Femur (tissue), 1 donor: ENCODE data around the gene ZEB1.
A peak's percentile ranks its signal among the peaks of the same experiment; 100 is the strongest.
"Not testable (repeated sequence)": the region's sequence is repeated elsewhere in the genome, so short reads cannot be mapped to it uniquely, and the experiment has no call there.

Experiments
- DNase-seq: peaks from one replicate; pipeline ENCODE4 v3.0.0-alpha.2; 2017

The ZEB1 gene

DNA sequence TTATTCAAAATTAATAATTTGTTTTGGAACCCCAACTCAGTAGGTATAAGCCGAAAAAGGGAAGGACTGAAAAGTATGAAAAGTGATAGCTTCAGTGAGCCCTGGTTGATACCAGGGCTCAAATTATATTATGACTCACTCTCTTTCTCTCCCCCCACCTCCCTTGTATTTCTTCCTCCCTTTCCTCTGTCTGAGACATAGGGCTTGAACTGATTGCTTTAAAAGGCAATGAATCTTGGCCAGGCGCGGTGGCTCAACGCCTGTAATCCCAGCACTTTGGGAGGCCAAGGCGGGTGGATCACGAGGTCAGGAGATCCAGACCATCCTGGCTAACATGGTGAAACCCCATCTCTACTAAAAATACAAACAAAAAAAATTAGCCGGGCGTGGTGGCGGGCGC is 108.3 kb downstream of the ZEB1 start:
- DNase-seq, result not testable (repeated sequence)

DNA sequence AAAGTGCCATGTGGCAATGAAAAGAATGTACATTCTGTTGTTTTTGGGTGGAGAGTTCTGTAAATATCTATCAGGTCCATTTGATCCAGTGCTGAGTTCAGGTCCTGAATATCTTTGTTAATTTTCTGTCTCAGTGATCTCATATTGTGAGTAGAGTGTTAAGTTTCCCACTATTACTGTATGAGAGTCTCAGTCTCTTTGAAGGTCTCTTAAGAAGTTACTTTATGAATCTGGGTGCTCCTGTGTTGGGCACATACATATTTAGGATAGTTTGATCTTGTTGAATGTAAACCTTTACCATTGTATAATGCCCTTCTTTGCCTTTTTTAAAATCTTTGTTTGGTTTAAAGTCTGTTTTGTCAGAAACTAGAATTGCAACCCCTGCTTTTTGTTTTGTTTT is 109.5 kb downstream of the ZEB1 start:
- not testable (repeated sequence) for DNase-seq

DNA sequence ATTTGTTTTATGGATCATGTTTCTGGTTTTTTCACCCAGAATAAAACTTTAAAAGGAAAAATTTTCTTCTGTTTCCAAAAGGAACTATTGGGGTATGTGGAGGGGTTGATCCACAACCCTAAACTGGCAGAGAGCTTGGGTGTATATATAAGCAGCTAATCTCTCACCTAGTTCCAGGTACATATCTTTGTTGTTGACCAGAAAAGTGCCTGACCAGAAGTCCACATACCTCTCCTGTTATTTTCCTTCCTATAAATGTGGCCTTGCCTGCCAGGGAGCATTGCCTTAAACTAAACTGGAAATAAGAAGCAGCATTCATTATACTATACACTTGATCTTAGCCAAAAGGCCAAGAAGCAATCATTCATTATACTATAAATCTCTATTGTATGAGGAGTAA is 112.0 kb downstream of the ZEB1 start:
- no peak for DNase-seq

DNA sequence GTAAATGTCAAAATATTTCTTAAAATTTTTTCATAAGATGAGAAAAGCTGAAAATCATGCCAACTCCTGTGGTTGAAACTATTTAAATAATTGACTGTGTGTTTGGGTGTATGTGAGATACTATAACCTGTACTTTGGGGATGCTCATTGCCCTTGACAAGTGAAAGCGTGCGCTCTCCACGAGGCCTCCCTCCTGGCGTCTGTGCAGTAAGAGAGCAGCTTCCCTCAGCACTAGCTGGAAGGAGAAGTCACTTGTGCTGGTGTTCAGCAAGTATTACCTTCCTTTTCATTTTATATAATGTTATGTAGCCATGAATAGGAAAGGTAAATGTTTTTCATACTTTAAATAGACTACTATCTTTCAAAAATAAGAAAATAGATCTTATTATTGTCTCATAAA is 118.9 kb downstream of the ZEB1 start:
- no peak for DNase-seq

DNA sequence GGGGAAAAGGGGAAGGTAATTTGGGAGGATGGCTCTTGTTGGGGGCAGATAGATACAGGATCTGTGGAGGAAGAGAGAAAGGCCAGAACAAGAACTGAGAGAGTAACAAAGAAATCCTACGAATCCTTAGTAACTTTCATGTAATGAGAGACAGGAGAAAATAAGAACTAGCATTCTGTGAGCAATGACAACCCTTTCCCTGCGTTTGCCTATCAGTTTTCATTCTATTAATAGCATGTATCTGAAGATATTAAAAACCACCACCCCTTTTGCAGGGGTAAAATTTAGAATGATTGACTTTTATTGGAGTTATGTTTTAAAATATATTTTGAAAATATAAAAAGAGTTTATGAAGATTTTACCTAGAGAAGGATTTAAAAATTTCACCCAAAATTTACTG is 132.8 kb downstream of the ZEB1 start:
- DNase-seq, result no peak

DNA sequence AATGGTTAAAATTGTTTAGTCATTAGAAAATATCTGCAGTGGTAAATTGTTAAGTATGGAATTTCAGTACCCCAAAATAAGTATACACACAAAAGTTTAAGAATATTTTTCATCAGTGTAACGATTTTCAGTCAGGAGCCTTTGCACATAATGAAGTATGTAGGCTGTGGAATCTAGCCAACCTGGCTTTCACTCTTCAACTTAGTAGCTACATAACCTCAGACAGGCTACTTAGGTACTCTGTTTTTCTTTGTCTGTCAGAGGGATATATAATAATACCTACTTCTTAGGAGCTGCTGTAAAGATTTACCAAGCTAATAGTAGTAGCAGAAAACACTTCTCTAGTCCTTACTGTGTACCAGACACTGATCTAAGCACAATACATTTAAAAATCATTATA is 137.5 kb downstream of the ZEB1 start:
- no peak for DNase-seq

DNA sequence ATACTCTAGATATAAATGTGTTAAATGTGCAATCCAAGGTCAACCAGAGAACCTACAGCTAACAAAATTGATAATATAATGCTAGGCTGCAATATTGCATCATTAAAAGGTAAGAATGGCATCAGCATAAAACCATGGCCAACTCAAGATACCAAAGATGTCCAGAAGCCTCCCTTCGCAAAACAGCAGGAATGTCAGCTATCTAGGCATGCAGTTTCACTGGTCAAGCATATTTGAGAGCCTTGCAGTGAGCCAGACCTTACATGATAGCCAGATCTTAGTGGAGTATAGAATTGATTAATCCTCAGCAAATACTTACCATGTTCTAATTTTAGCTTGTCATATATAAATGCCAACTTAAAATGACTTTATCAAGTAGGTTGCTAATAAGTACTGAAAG is 138.8 kb downstream of the ZEB1 start:
- no peak for DNase-seq

DNA sequence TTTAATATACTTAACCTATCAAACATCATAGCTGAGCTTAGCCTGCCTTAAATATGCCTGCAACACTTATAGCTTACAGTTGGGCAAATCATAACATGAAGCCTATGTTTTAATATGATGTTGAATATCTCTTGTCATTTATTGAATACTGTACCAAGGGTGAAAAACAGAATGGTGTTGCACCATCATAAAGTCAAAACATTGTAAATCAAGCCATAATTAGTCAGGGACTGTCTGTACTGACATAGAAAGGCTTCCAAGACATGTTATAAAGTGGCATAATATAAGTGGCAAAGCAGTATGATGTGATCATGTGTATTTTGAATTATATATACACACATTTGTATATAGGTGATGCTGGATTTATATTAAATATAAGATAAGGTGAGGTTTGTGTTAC is 140.0 kb downstream of the ZEB1 start:
- no peak for DNase-seq

DNA sequence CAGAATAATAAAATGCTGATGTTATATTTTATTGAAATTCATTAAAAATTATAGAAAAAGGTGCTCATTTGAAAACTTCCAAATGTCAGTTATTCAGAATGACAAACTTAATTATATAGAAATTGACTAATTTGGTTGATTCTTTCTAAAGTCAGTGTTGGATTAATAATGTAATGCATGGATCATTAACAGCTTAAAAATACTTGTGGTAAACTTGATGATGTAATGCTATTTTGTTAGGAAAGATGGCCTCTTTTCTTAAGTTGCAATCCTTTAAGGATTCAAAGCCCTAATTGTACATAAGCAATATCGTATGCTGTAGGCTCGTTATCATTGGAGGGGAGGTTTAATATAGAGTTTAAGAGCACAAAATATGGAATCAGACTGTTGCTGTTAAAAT is 141.2 kb downstream of the ZEB1 start:
- DNase-seq, result no peak

DNA sequence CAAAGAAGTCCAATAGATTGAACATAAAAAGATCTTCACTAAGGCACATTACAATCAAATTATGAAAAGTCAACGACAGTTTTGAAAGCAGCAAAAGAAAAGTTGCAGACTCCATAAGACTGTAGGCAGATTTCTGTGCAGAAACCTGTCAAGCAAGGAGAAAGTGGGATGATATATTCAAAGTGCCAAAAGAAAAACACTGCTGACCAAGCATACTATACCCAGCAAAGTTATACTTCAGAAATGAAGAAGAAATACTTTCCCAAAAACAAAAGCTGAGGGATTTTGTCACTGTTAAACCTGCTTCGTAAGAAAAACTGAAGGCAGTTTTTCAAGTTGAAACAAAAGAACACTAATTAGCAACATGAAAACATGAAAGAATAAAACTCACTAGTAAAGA is 145.5 kb downstream of the ZEB1 start:
- DNase-seq, result no peak

DNA sequence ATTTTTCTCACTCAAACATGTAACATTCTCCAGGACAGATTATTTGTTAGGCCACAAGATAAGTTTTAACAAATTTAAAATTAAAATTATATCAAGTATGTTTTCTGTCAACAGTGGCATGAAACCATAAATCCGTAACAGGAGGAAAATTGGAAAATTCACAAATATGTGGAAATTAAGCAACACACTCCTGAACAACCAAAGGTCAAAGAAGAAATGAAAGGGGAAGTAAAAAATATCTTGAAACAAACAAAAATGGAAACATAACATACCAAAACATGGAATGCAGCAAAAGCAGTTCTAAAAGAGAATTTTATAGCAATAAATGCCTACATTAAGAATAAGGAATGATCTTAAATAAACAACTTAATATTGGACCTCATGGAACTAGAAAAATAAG is 147.3 kb downstream of the ZEB1 start:
- no peak for DNase-seq

DNA sequence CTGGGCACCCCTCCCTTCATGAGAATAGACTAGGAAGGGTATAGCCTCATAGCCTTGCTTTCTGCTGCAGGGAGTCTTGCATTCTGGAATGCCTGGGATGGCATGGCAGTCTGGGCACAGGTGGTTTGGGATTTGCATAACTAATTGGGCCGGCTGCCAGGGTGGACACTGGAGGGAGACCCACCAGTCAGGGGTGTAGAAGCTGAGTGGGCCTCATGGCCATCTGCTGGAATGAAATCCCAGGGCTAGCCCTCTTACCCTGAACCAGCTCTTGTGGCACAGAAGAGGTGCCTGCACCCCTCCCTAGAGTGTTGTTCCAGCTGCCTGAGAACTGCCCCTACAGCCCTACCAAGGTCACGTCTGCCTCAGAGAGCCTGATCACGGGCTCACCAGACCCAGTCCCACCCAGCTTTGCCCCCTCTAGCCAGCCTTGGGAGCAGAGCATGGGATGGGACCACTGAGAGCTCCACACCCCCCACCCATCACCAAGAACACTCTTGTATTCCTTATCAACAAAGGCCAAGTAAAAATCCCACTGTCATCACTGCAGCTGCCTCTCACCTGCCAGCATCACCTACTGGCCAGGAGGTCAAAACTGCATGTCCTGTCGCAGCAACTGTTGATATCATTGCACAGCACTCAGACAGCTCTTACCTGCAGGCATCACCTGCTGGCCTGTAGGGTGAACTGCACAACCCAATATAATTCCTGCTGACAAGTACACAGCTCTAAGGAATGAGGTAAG is 148.9 kb downstream of the ZEB1 start:
- peak; percentile 30 for DNase-seq

DNA sequence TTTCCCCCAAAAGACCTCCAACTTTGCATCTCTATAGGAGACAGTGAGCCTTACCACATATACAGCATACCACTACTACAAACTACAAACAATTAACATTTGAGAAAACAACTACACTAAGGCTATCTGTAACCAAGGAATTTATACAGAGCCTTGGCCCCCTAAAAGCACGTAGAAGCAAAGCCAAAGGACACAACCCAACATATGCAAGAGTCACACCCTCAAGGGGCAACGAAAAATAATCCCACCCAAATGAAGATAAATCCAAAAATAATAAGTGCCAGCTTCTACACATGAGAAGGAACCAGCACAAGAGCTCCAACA is 149.5 kb downstream of the ZEB1 start:
- DNase-seq, result no peak

DNA sequence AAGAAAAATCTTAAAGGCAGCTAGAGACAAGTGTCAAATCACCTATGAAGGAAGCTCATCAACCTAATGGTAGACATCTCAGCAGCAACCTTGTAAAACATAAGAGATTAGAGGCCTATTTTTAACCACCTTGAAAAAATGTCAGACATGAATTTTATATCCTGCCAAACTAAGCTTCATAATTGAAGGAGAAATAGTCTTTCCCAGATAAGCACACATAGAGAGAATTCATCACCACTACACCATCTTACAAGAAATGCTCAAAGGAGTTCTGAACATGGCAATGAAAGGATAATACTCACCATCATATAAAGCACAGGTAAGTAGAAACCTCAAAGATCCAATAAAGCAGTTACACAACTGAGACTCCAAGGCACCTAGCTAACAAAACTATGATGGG is 156.5 kb downstream of the ZEB1 start:
- DNase-seq, result no peak

DNA sequence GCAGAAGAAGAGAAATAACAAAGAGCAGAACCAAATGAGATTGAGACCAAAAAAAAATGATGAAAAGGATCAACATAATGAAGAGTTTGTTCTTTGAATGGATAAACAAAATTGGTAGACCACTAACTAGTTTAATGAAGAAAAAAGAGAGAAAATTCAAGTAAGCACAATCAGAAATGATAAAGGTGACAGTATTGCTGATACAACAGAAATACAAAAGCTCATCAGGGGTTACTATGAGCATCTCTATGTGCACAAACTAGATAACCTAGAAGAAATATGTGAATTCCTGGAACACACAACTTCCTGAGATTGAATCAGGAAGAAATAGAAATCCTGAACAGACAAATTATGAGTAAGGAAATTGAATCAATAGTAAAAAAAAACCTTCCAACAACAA is 157.1 kb downstream of the ZEB1 start:
- no peak for DNase-seq

DNA sequence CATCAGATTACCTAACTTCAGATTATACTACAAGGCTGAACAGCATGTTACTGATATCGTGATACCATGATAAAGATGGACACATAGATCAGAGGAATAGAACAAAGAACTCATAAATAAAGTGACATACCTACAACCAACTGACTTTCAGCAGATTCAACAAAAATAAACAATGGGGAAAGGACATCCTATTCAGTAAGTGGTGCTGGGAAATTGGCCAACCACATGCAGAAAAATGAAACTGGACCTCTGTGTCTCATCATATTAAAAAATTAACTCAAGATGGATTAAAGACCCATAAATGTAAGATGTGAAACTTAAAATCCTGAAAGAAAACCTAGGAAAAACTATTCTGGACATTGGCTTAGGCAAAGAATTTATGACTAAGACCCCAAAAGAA is 158.6 kb downstream of the ZEB1 start:
- no peak for DNase-seq

DNA sequence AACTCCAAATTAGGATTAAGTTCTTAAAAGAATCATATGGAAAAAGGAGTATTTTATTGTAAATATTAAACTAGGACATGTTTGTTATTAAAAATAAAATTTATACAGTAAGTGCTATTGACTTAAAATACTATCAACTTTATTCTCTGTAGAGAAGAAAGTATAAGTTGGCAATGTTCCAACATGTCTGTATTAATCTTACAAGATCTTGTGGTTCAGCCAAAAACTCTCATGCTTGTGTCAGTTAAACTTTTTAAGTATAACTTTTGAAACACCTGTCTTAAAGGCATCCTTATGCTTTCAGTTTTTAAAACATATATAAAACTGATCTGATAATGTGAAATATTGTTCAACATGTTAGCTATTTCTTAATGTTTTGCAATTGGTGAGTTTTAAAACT is 160.7 kb downstream of the ZEB1 start:
- no peak for DNase-seq

DNA sequence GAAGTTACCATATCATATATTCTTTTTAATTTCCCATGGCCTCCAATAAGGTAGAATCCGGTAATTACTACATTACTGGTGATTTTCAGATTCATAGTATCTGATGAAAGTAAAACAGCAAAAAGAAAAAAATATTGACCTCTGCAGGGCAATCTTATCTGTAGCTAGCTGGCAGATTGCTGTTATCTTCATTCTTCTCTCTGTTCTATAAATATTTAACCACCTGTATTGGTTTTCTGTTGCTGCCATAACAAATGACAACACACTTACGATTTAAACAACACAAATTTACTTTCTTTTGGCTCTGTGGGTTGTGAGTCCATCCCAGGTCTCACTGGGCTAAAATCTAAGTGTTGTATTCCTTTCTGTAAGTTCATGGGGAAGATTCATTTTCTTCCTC is 164.5 kb downstream of the ZEB1 start:
- no peak for DNase-seq

DNA sequence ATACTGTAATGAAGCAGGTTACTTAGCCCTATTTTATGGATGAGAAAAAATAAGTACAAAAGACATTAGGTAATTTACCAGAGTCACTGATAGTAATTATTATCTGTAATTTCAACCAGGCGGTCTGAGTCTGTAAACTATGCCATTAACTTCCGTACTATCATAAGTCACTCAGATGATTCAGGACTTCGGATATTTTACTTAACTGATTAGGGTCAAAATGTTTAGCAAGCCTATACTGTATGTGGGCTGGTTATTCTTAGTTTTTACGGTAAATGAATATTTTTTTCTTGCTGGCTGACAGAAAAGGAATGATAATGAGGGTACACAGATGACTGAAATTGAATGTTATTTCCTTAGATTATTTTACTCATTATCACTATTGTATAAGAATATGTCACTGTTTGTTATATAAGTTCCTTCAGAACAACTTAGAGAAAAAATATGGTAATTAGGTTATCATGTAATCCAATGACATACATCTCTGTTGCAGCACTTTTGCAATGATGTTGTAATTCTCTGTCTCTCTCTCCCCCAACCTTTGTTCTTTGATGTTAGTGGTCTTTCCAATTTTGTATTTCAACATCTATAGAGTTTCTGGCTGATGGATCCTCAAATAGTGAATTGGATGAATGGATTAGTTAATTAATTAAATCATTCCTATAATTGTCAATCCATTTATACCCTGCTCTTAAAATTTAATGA is 165.6 kb downstream of the ZEB1 start:
- DNase-seq, result no peak

DNA sequence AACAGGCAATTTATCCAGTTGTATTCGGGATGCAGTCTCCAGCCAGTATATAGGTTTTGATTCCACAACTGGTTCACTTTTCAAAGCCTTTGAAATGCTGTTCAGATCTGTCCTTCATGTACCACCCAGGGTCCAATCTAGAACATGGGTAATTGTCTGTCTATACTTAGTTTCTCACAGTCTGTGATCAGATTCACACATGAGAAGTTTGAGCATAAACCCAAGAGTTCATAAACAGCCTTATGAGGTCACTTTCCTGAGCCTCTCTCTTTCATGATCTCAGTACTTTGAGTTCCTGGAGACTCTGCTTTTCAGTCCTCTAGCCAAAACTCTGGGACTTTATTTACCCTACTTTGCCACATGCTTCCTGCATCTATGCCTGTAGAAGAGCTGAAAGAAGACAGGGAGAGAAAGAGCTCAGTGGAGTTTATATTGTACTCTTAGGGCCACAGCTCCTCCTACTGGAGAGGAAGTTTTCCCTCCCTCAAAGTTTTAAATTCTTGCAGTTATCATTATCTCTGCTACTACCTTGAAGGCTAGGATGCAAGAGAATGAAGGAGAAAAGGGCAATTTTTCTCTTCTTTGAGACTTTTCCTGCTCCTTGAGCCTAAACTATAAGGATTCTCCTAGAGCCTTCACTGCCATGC is 172.0 kb downstream of the ZEB1 start:
- DNase-seq, result no peak

DNA sequence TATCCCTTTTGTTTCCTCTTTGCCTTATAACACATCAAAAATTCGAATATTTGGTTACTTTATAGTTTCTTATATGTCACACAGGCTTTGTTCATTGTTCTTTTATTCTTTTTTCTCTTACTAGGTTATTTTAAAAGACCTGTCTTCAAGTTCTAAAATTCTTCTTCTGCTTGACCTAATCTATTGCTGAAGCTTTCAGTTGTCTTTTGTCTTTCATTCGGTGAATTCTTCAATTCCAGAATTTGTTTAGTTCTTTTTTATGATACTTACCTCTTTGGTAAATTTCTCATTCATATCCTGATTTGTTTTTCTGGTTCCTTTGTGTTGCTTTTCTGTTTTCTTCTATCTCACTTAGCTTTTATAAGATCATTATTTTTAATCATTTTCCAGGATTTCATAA is 188.4 kb downstream of the ZEB1 start:
- no peak for DNase-seq

DNA sequence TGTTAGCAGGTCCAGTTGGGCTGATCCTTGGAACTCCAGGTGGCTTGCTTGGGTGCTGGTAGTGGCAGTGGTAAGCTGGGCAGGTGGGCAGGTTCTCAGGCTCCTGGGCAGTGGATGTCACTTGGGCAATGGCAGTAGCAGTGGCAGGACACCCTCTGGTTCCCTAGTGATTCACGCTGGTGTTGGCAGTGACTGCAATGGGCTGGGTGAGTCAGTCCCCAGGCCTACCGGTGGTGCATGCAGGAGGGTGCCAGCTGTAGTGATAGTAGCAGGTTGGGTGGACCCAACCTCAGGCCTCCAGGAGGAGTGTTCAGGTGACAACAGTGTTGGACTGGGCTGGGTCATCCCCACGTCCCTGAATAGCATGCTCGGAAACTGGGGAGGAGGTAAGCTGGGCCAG is 189.2 kb downstream of the ZEB1 start:
- DNase-seq, result no peak

DNA sequence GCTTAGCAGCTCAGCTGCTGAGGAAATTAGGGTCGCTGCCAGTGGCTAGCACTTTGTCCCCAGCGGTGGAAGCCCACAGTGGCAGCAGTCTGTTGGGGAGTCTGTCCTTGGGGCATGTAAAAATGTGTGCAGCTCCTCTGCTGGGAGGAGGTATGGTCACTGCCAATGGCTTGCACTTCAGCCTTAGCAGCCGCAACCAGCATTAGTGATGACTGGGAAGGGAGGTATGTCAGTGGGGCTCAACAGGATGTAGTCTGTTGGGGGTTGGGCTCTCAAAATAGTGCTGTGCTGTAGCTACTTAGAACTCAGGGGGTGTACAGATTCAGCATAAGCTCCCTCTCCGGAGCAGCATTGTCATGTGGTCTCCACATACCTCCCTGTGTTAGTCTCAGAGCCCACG is 189.9 kb downstream of the ZEB1 start:
- no peak for DNase-seq

DNA sequence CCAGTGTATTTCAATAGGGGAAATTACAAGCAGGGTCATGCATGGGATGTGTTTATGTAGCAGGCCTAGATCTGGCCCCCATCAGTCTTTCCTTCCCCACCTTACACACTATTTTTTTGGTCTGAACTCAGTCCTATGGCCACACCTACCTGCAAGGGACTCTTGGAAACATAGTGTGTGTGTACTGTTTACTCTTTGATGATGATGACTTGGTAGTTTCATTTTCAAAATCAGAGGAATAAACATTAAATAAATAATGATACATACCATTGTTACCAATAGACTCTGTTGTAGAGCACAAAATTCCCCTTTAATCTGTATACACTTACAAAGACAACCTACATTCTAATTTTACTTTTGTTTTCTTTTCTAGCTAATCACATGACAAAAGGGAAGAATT is 191.0 kb downstream of the ZEB1 start:
- no peak for DNase-seq

DNA sequence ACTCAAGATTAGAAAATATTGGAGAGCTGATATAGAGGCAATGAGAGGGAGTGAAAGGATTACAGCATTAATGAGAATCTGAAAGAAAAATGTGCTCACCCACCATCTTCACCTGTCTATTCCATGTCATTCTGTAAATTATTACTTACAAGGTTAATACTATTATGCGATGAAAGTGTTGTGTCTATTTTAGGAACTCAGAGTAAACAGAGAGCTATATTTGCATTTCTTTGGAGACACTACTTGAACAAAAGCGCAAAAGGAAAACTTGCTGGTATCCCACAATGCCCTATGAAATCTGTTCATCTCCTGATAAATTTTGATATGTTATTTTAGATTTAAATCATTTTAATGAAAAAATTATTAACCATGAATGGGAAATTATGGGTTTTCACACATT is 196.1 kb downstream of the ZEB1 start:
- no peak for DNase-seq
